HCT116 (cell line): ENCODE results near the gene TBXAS1. TPM values are rescaled to one million over a fixed set of nuclear protein-coding genes. Genes with fewer than 3 reads are reported as not detected.

Experiments used
- ATAC-seq: fragments of 200-7000 bp; cut with Tn5 transposase; 2 replicates; pipeline ENCODE4 v1.9.1; 2020; ENCODE audit warnings: mild to moderate bottlenecking, moderate library complexity
- BruUV-seq: library from RNA; stranded (reverse); fragments of 400-500 nt; replicated peaks from 2 replicates; lab custom pipeline; 2021; lab: Mats Ljungman, UMichigan
- CTCF ChIA-PET: fragments of 300-600 bp; sonication (Branson Sonifier 250); formaldehyde crosslinking; loops from one replicate; lab custom pipeline; 2021; ENCODE audit warnings: antibody characterized with exemption; lab: Charles Lee
- POLR2A ChIA-PET: fragments of 300-600, 350-600 bp; sonication (Branson Sonifier 250); formaldehyde crosslinking; loops from one replicate; lab custom pipeline; 2021; ENCODE audit warnings: antibody characterized with exemption; lab: Charles Lee
- RAD21 ChIA-PET, 2 experiments: fragments of 300-600 bp; sonication (Branson Sonifier 250); formaldehyde crosslinking; loops; one replicate each; lab custom pipeline; 2023; ENCODE audit warnings: low total read pairs in 2 of 2; ENCODE audit not compliant: uncharacterized antibody in 2 of 2, unreplicated experiment in 2 of 2, low non-redundant PET in 1 of 2; lab: Charles Lee
- DNase-seq: peaks from one replicate; pipeline ENCODE4 v3.0.0-alpha.2; 2010; ENCODE audit warnings: low read depth, low spot score
- H2AFZ ChIP-seq: fragments of 200-600 bp; shearing (Covaris generic), sonication (generic); 2 replicates; pipeline ENCODE4 v1.6.1; 2017; ENCODE audit warnings: low read depth, mixed run types, mixed read lengths, antibody characterized with exemption, low read length; ENCODE audit not compliant: poor library complexity, severe bottlenecking
- H3K27ac ChIP-seq: 2 replicates; pipeline ENCODE4 v1.5.1; 2012; ENCODE audit warnings: low read depth, low read length
- H3K27me3 ChIP-seq: fragments of 200-600 bp; sonication (generic); 2 replicates; pipeline ENCODE4 v1.6.1; 2016; ENCODE audit warnings: mixed run types, low read length, mixed read lengths; ENCODE audit not compliant: insufficient read depth
- H3K36me3 ChIP-seq, 2 experiments: fragments of 200-500 bp in 1 of 2; fragments of 200-600 bp in 1 of 2; sonication (Bioruptor generic) in 1 of 2; sonication (generic) in 1 of 2; 2 replicates each; pipeline versions ENCODE4 v1.5.1 to v1.6.1; 2014 to 2016; ENCODE audit warnings: low read length in 2 of 2, inconsistent platforms in 1 of 2, mixed read lengths in 1 of 2, mixed run types in 1 of 2; ENCODE audit not compliant: insufficient read depth in 2 of 2, control insufficient read depth in 1 of 2
- H3K4me1 ChIP-seq, 2 experiments: fragments of 200-600 bp in 1 of 2; sonication (generic) in 1 of 2; 2 replicates each; pipeline versions ENCODE4 v1.5.1 to v1.6.1; 2012 to 2017; ENCODE audit warnings: low read length in 2 of 2, inconsistent platforms in 1 of 2, mild to moderate bottlenecking in 1 of 2, mixed read lengths in 1 of 2, mixed run types in 1 of 2, moderate library complexity in 1 of 2; ENCODE audit not compliant: insufficient read depth in 2 of 2, control insufficient read depth in 1 of 2
- H3K4me2 ChIP-seq: fragments of 200-600 bp; sonication (generic); 2 replicates; pipeline ENCODE4 v1.6.1; 2017; ENCODE audit warnings: mixed run types, low read length, mixed read lengths
- H3K4me3 ChIP-seq, 2 experiments: fragments of 200-600 bp in 1 of 2; sonication (generic) in 1 of 2; replicated peaks in 1 of 2; 2 replicates each; pipeline ENCODE4 v1.5.1; 2011 to 2016; ENCODE audit warnings: low read length in 2 of 2, control low read depth in 1 of 2, low read depth in 1 of 2, mild to moderate bottlenecking in 1 of 2, mixed read lengths in 1 of 2, mixed run types in 1 of 2
- H3K79me2 ChIP-seq: fragments of 200-600 bp; sonication (generic); 2 replicates; pipeline ENCODE4 v1.6.1; 2017; ENCODE audit warnings: mild to moderate bottlenecking, mixed run types, low read length, moderate library complexity, mixed read lengths; ENCODE audit not compliant: insufficient read depth
- H3K9ac ChIP-seq: fragments of 200-600 bp; sonication (generic); 2 replicates; pipeline ENCODE4 v1.6.1; 2016; ENCODE audit warnings: low read length, mixed read lengths
- H3K9me2 ChIP-seq: fragments of 200-600 bp; sonication (generic), shearing (Covaris generic); 2 replicates; pipeline ENCODE4 v1.6.1; 2017; ENCODE audit warnings: mixed run types, mild to moderate bottlenecking, moderate library complexity; ENCODE audit not compliant: insufficient read depth
- H3K9me3 ChIP-seq, 2 experiments: fragments of 200-500 bp in 1 of 2; fragments of 200-600 bp in 1 of 2; sonication (Bioruptor generic) in 1 of 2; sonication (generic) in 1 of 2; 2 replicates each; pipeline ENCODE4 v1.6.1; 2014 to 2017; ENCODE audit warnings: low read length in 2 of 2, mixed read lengths in 2 of 2, inconsistent platforms in 1 of 2, low read depth in 1 of 2, mild to moderate bottlenecking in 1 of 2, mixed run types in 1 of 2, moderate library complexity in 1 of 2; ENCODE audit not compliant: control insufficient read depth in 1 of 2, insufficient read depth in 1 of 2
- H4K20me1 ChIP-seq: fragments of 200-600 bp; sonication (generic), shearing (Covaris generic); 2 replicates; pipeline ENCODE4 v1.6.1; 2017; ENCODE audit warnings: mixed run types, mild to moderate bottlenecking, moderate library complexity; ENCODE audit not compliant: insufficient read depth
- CEBPB ChIP-seq: IDR thresholded peaks from 2 replicates; pipeline ENCODE4 v1.6.1; 2012; ENCODE audit warnings: low read depth
- EGR1 ChIP-seq: IDR thresholded peaks from 2 replicates; pipeline ENCODE4 v1.6.1; 2012; ENCODE audit warnings: low read depth
- TCF7L2 ChIP-seq: IDR thresholded peaks from 2 replicates; pipeline ENCODE4 v1.7.0; 2011; ENCODE audit warnings: borderline replicate concordance, inconsistent platforms; ENCODE audit not compliant: insufficient read depth, insufficient read length; ENCODE audit errors: extremely low read depth
- intact Hi-C: fragments of 100-400 bp; cut with micrococcal nuclease; formaldehyde crosslinking; loops from 2 replicates; pipeline ENCODE4 v1.10.0; 2022
- total RNA-seq: library from RNA; stranded (reverse); gene quantifications from one replicate; pipeline ENCODE4 v1.2.1, GENCODE V29; 2021; ENCODE audit not compliant: unreplicated experiment
- TF ChIP-seq, protein P1 (sequence below): IDR thresholded peaks from 2 replicates; pipeline ENCODE4 v1.6.1; 2011; ENCODE audit warnings: mild to moderate bottlenecking, low read length, moderate library complexity; ENCODE audit not compliant: insufficient replicate concordance; ENCODE audit errors: extremely low read depth

TBXAS1 gene
- total RNA-seq, 1 experiment from 2014 or later: 1.4 TPM

DNA sequence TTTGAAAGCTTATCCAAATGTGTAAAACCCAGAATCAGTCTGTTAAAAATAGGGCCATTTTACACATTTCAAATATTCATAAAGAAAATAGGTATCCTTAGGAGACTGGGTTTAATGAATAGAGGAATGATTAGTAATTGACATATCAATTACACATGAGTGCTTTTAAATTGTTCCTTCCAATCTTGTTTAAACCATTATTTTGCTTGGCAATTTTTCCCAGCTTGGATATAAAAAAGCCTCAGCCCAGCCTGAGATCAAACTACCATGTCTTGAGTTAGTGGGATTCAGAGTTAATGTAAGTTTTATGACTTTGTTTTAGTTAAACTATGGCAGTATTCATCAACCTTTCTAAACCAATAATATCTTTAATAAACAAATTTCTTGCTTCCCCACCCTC is 205.4 kb downstream of the TBXAS1 start:
- no peak overlapping the region for H2AFZ ChIP-seq
- H3K27ac ChIP-seq: no peak overlapping the region
- CTCF ChIA-PET: no interaction called here
- H3K9me2 ChIP-seq: no peaks in the 10 kb centered on the region
- no peak for TF ChIP-seq TCF7L2
- TF ChIP-seq, all 23 proteins: peak for 0
- intact Hi-C loops: no loop called here
- H4K20me1 ChIP-seq: no peaks in the 10 kb centered on the region
- no peaks in the 10 kb centered on the region for H3K9me3 ChIP-seq
- ATAC-seq (no peak), DNase-seq (no peak)
- H3K27me3 ChIP-seq: no peaks in the 10 kb centered on the region
- no TSS peak for BruUV-seq
- H3K4me2 ChIP-seq: no peak overlapping the region
- H3K4me3 ChIP-seq: no peak overlapping the region
- peaks cover 2 to 9% of the 10 kb centered on the region in 2 experiments; a peak in 2 of 4 replicates for H3K4me1 ChIP-seq
- no peak overlapping the region for H3K9ac ChIP-seq
- no peaks in the 10 kb centered on the region for H3K36me3 ChIP-seq
- no peaks in the 10 kb centered on the region for H3K79me2 ChIP-seq
- ChIA-PET RAD21 (no interaction called here), POLR2A (no interaction called here)

GRCh38 chr7:140035400-140036223 is 206.5 kb downstream of the TBXAS1 start:
- POLR2A ChIA-PET: no interaction called here
- no peaks in the 10 kb centered on the region for H3K36me3 ChIP-seq
- ATAC-seq (no peak), DNase-seq (no peak)
- RAD21 ChIA-PET: no interaction called here
- no peaks in the 10 kb centered on the region for H3K9me2 ChIP-seq
- H2AFZ ChIP-seq: no peak overlapping the region
- no peaks in the 10 kb centered on the region for H4K20me1 ChIP-seq
- peaks cover 2 to 9% of the 10 kb centered on the region in 2 experiments; a peak in 2 of 4 replicates for H3K4me1 ChIP-seq
- no peak for TF ChIP-seq EGR1
- TF ChIP-seq CEBPB: no peak
- TF ChIP-seq, protein P1, sequence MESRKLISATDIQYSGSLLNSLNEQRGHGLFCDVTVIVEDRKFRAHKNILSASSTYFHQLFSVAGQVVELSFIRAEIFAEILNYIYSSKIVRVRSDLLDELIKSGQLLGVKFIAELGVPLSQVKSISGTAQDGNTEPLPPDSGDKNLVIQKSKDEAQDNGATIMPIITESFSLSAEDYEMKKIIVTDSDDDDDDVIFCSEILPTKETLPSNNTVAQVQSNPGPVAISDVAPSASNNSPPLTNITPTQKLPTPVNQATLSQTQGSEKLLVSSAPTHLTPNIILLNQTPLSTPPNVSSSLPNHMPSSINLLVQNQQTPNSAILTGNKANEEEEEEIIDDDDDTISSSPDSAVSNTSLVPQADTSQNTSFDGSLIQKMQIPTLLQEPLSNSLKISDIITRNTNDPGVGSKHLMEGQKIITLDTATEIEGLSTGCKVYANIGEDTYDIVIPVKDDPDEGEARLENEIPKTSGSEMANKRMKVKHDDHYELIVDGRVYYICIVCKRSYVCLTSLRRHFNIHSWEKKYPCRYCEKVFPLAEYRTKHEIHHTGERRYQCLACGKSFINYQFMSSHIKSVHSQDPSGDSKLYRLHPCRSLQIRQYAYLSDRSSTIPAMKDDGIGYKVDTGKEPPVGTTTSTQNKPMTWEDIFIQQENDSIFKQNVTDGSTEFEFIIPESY: no peak
- no peak overlapping the region for H3K9ac ChIP-seq
- no peaks in the 10 kb centered on the region for H3K9me3 ChIP-seq
- H3K27ac ChIP-seq: no peak overlapping the region
- no peaks in the 10 kb centered on the region for H3K27me3 ChIP-seq
- CTCF ChIA-PET: no interaction called here
- H3K4me2 ChIP-seq: peak overlapping the region; percentile 34
- no peak overlapping the region for H3K4me3 ChIP-seq
- BruUV-seq: no TSS peak
- no peaks in the 10 kb centered on the region for H3K79me2 ChIP-seq
- intact Hi-C loops: no loop called here
